Activated naive CD8-positive, alpha-beta T cell treated with anti-CD3 and anti-CD28 coated beads, Interleukin-2, amount 10 ng/mL, durations not matched to agents 7 days and 5 days (primary cell): ENCODE measurements around the gene CASR. TPM values are rescaled to one million over a fixed set of nuclear protein-coding genes. Genes with fewer than 3 reads are reported as not detected.

Source experiments
- total RNA-seq, 2 experiments: library from RNA; stranded (reverse); gene quantifications; one replicate each; pipeline ENCODE4 v1.2.3, GENCODE V29; 2021

The CASR gene
- total RNA-seq, 2 experiments from 2014 or later: not detected

Other genes with a start within 250 kb of the CASR start
- not detected for gene ILDR1, start 161.4 kb upstream of the CASR start, total RNA-seq
- gene CD86, start 128.3 kb upstream of the CASR start, total RNA-seq: 1 to 10 TPM in 1 of 2 experiments, under 1 TPM in 1; 0.42 to 1.0 TPM
- gene CSTA, start 141.6 kb downstream of the CASR start, total RNA-seq: not detected
- 10 to 100 TPM; 33.6 to 34.4 TPM for gene MIX23, start 199.6 kb downstream of the CASR start, total RNA-seq
- 100 to 1,000 TPM; 122 to 123 TPM for gene FAM162A, start 200.5 kb downstream of the CASR start, total RNA-seq
- gene WDR5B, start 232.4 kb downstream of the CASR start, total RNA-seq: 1 to 10 TPM; 6.6 to 7.6 TPM